Mammary epithelial cell (primary cell): ENCODE data around the gene LIMS4.
"Not testable (repeated sequence)": the region's sequence is repeated elsewhere in the genome, so short reads cannot be mapped to it uniquely, and the experiment has no call there.

ENCODE experiments used
- CTCF ChIP-seq, 2 donors: IDR thresholded peaks in 1 of 2; conservative IDR thresholded peaks in 1 of 2; 2 replicates each; pipeline ENCODE4 v1.5.1; 2011 to 2012; ENCODE audit warnings: inconsistent platforms in 2 of 2, low read length in 2 of 2, mild to moderate bottlenecking in 2 of 2, control low read depth in 1 of 2, low read depth in 1 of 2; ENCODE audit not compliant: insufficient read depth in 1 of 2; ENCODE audit errors: extremely low read depth in 1 of 2
- EZH2 ChIP-seq: IDR thresholded peaks from 2 replicates; pipeline ENCODE4 v1.6.1; 2012; ENCODE audit warnings: low read length, inconsistent platforms, borderline replicate concordance

- not testable (repeated sequence) for TF ChIP-seq CTCF (conservative IDR thresholded peaks at IDR 0.05 in 1 of 2, IDR thresholded peaks at IDR 0.05 in 1 of 2; ENCODE audit: extremely low read depth in 1 of 2, insufficient read depth in 1 of 2, low read depth in 1 of 2, low read length in 2 of 2); EZH2
Observed at GRCh38 chr2:110395990-110396389, 76.6 kb downstream of the LIMS4 start.
